Activated CD4-positive, alpha-beta T cell treated with anti-CD3 and anti-CD28 coated beads, Interleukin-2, amount 10 ng/mL, durations not matched to agents 24 days and 14 days (primary cell): Measurements from ENCODE around the gene FXYD7. TPM values are rescaled to one million over a fixed set of nuclear protein-coding genes. Genes with fewer than 3 reads are reported as not detected.
A peak's percentile ranks its signal among the peaks of the same experiment; 100 is the strongest.

Experiments used
- DNase-seq: peaks from one replicate; pipeline ENCODE4 v3.0.0; 2022
- H3K27ac Mint-ChIP-seq: one replicate; pipeline ENCODE4 v1.8.0; 2022; ENCODE audit warnings: mild to moderate bottlenecking, mixed read lengths
- H3K27me3 Mint-ChIP-seq: one replicate; pipeline ENCODE4 v1.8.0; 2022; ENCODE audit warnings: mixed read lengths
- H3K36me3 Mint-ChIP-seq: one replicate; pipeline ENCODE4 v1.8.0; 2022; ENCODE audit warnings: low read depth, mild to moderate bottlenecking, mixed read lengths
- H3K4me1 Mint-ChIP-seq: one replicate; pipeline ENCODE4 v1.8.0; 2021; ENCODE audit warnings: mixed read lengths
- H3K4me3 Mint-ChIP-seq: one replicate; pipeline ENCODE4 v1.8.0; 2022; ENCODE audit warnings: mild to moderate bottlenecking, moderate library complexity, mixed read lengths
- H3K9me3 Mint-ChIP-seq: one replicate; pipeline ENCODE4 v1.8.0; 2021; ENCODE audit warnings: mixed read lengths
- intact Hi-C: fragments of 100-400 bp; cut with micrococcal nuclease; formaldehyde crosslinking; loops from one replicate; pipeline ENCODE4 v1.15.1; 2023
- total RNA-seq: library from RNA; stranded (reverse); gene quantifications from 2 replicates; pipeline ENCODE4 v1.2.3, GENCODE V29; 2022

FXYD7 gene
- total RNA-seq, 1 donor from 2014 or later = 0.23 TPM

DNA sequence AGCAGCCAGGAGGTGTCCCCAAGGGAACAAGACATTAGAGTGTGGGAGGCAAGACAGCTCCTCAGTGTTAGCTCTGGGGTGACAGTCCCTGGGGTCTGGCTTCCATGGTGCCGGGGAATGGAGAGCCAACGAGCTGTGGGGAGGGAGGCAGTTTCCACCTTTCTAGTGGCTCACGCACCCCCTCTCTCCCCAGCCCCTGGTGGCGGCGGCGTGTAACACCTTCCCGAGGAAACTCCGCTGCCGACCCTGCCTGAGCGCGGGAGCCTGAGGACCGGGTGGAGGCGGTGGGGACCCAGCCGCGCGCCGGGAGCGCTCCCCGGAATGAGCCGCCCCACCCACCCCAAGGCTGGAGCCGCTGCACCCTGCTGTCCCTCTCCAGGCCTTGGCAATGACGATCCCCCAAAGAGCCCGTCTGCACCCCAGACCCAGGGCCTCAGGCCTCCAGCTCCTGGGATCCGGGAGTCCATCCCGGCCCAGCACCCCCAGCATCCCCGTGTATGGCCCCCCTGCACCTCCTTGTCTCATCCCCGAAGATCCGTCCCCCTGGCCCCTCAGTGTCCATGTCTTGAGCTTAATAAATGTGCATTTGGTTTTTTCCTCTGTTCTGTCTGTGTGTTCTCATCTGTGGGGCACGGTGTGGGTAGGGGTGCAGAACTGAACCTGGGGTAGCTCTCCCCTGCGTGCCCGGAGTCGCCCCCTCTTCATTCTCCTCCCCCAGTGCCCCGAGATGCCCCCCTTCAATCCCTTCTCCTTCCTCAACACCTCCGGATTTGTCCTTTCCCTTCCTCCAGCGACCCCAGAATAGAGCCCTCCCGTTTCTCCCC, 10.9 kb downstream of the FXYD7 start:
- peak overlapping the region; percentile 100 for H3K4me3 Mint-ChIP-seq
- peaks cover 39% of the 10 kb centered on the region for H3K36me3 Mint-ChIP-seq
- intact Hi-C loops = loop anchor here (1.0 to 2.0 kb wide), 2 partner anchors 52 to 115 kb away; partner anchors contain the start of gene USF2
- peak; percentile 93 for DNase-seq
- peak overlapping the region; percentile 100 for H3K27ac Mint-ChIP-seq
- H3K9me3 Mint-ChIP-seq = no peaks in the 10 kb centered on the region
- peaks cover 4% of the 10 kb centered on the region for H3K27me3 Mint-ChIP-seq
- peaks cover 39% of the 10 kb centered on the region for H3K4me1 Mint-ChIP-seq

- Mint-ChIP-seq H3K36me3 (peaks cover 48% of the 10 kb centered on the region), H3K4me3 (peak within 1 kb of the TSS; percentile 100), H3K27me3 (peaks cover 4% of the 10 kb centered on the region), H3K9me3 (no peaks in the 10 kb centered on the region), H3K27ac (peak within 1 kb of the TSS; percentile 100), H3K4me1 (peaks cover 45% of the 10 kb centered on the region)
- peak; percentile 90 for DNase-seq
- intact Hi-C loops = loop anchor here (1.0 to 2.0 kb wide), 2 partner anchors 13 to 114 kb away; partner anchors contain the start of gene USF2
Observed at GRCh38 chr19:35154525-35155406, 11.7 kb downstream of the FXYD7 start, which contains the start of gene FXYD5. TSS of gene FXYD5 (plus strand) at chr19:35154735. CDS start at chr19:35155551, 816 bp downstream.

DNA sequence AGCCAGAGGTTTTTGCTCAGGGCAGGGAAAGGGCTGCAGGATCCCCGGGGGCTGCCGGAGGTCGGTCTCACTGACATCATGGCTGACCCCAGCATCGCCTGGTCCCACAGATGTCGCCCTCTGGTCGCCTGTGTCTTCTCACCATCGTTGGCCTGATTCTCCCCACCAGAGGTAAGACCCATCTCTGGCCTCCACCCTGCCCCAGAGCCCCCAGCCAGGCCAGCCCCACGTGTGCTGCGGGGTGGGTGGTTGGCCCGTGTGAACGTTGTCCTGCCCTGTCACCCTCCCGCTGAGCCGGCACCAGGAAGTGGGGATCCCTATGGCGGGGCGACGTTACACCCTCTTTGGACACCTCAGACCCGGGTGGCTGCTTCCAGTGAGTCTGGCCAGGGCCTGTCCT, 12.4 kb downstream of the FXYD7 start:
- Mint-ChIP-seq H3K9me3 (peaks cover 1% of the 10 kb centered on the region), H3K36me3 (peaks cover 54% of the 10 kb centered on the region), H3K27ac (peak overlapping the region; percentile 100), H3K4me3 (peak overlapping the region; percentile 100), H3K4me1 (peaks cover 45% of the 10 kb centered on the region), H3K27me3 (peaks cover 4% of the 10 kb centered on the region)
- intact Hi-C loops = loop anchor here (1.0 to 2.0 kb wide), 2 partner anchors 14 to 113 kb away; partner anchors contain the start of gene USF2
- peak; percentile 81 for DNase-seq

GRCh38 chr19:35155981-35156672, 13.1 kb downstream of the FXYD7 start:
- intact Hi-C loops = loop anchor here (1.0 to 2.0 kb wide), 2 partner anchors 15 to 113 kb away; partner anchors contain the start of gene USF2
- Mint-ChIP-seq H3K27me3 (peaks cover 4% of the 10 kb centered on the region), H3K9me3 (peaks cover 4% of the 10 kb centered on the region), H3K36me3 (peaks cover 61% of the 10 kb centered on the region), H3K4me1 (peaks cover 45% of the 10 kb centered on the region), H3K4me3 (peak overlapping the region; percentile 100), H3K27ac (peak overlapping the region; percentile 100)
- DNase-seq = no peak

DNA sequence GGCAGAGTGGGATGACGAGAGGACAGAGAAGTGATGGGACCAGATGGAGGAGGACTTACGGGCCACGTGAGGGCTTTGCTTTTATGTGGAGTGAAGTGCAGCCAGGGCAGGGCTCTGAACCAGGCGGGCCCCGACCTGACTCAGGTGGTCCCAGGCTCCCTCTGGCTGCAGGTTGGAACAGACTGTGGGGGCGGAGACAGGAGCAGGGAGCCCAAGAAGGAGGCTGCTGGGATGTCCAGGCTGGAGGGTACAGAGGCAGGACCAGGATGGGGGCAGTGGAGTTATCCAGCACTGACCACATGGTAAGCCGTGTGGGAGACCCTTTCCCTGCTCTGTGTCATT, 13.6 kb downstream of the FXYD7 start:
- Mint-ChIP-seq H3K36me3 (peaks cover 66% of the 10 kb centered on the region), H3K9me3 (peaks cover 9% of the 10 kb centered on the region), H3K4me3 (peak overlapping the region; percentile 100), H3K4me1 (peaks cover 48% of the 10 kb centered on the region), H3K27ac (peak overlapping the region; percentile 100), H3K27me3 (peaks cover 4% of the 10 kb centered on the region)
- DNase-seq = no peak
- intact Hi-C loops = no loop called here

GRCh38 chr19:35157431-35157830, 14.4 kb downstream of the FXYD7 start:
- Mint-ChIP-seq H3K4me3 (peak overlapping the region; percentile 31), H3K4me1 (peaks cover 48% of the 10 kb centered on the region), H3K27ac (no peak overlapping the region), H3K36me3 (peaks cover 73% of the 10 kb centered on the region), H3K9me3 (peaks cover 15% of the 10 kb centered on the region), H3K27me3 (peaks cover under 1% of the 10 kb centered on the region)
- intact Hi-C loops = no loop called here
- no peak for DNase-seq

GRCh38 chr19:35159606-35160005, 16.6 kb downstream of the FXYD7 start:
- H3K27me3 Mint-ChIP-seq = no peaks in the 10 kb centered on the region
- H3K36me3 Mint-ChIP-seq = peaks cover 94% of the 10 kb centered on the region
- no peak overlapping the region for H3K27ac Mint-ChIP-seq
- peaks cover 40% of the 10 kb centered on the region for H3K4me1 Mint-ChIP-seq
- peaks cover 27% of the 10 kb centered on the region for H3K9me3 Mint-ChIP-seq
- no peak for DNase-seq
- intact Hi-C loops = no loop called here
- H3K4me3 Mint-ChIP-seq = no peak overlapping the region

- Mint-ChIP-seq H3K27ac (peak overlapping the region; percentile 48), H3K27me3 (no peaks in the 10 kb centered on the region), H3K9me3 (peaks cover 33% of the 10 kb centered on the region), H3K4me1 (peaks cover 39% of the 10 kb centered on the region), H3K36me3 (peaks cover 99% of the 10 kb centered on the region), H3K4me3 (no peak overlapping the region)
- DNase-seq = no peak
- intact Hi-C loops = no loop called here
Observed at GRCh38 chr19:35160629-35161433, 17.8 kb downstream of the FXYD7 start.

- Mint-ChIP-seq H3K36me3 (peaks cover 99% of the 10 kb centered on the region), H3K9me3 (peaks cover 34% of the 10 kb centered on the region), H3K27ac (peak overlapping the region; percentile 48), H3K4me3 (no peak overlapping the region), H3K27me3 (no peaks in the 10 kb centered on the region), H3K4me1 (peaks cover 34% of the 10 kb centered on the region)
- intact Hi-C loops = no loop called here
- DNase-seq = no peak
Observed at GRCh38 chr19:35161434-35161743, 18.3 kb downstream of the FXYD7 start.

DNA sequence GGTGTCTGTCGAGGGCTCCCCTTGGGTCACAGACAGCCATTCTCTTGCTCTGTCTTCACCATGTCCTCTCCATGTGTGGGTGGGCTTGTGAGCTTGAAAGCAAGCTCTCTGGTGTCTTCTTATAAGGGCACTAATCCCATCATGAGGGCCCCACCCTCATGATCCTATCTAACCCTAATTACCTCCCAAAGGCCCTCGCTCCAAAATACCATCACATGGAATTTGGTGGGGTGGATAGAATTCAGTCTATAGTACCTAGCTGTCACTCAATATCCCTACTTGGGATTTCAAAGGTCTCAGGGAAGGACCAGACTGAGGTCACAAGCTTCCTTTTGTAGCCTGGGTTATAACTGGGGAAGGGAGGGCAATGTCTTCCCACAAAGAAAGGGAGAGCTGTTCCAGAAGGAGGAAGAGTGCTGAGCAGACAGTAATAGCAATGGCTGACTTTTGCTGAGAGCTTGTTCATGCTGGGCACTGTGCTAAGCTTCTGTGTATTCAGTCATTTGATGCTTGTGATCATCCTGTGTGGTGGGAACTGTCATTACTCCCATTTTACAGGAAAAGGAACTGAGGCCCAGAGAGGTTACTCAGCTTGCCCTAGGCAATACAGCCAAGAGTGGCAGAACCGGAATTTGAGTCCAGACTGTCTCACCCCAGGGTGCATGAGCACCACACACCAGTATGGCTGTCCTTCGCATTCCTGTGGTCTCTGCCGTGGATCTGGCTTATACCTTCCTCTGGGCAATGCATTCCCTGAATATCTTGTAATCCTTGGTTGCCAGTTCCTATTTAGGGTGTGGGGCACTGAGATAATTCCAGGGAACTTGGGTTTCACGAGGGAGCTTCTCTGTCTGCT, 19.6 kb downstream of the FXYD7 start:
- intact Hi-C loops = no loop called here
- DNase-seq = no peak
- Mint-ChIP-seq H3K27ac (no peak overlapping the region), H3K4me1 (peaks cover 36% of the 10 kb centered on the region), H3K9me3 (peaks cover 37% of the 10 kb centered on the region), H3K27me3 (no peaks in the 10 kb centered on the region), H3K36me3 (peaks cover 99% of the 10 kb centered on the region), H3K4me3 (no peak overlapping the region)

- Mint-ChIP-seq H3K36me3 (peaks cover 94% of the 10 kb centered on the region), H3K4me3 (no peak overlapping the region), H3K27me3 (no peaks in the 10 kb centered on the region), H3K27ac (no peak overlapping the region), H3K4me1 (peaks cover 30% of the 10 kb centered on the region), H3K9me3 (peaks cover 37% of the 10 kb centered on the region)
- intact Hi-C loops = no loop called here
- no peak for DNase-seq
Observed at GRCh38 chr19:35164418-35164817, 21.4 kb downstream of the FXYD7 start.
